Smooth muscle cell of bladder (primary cell): ENCODE results near the gene TARBP1. TPM values are rescaled to one million over a fixed set of nuclear protein-coding genes. Genes with fewer than 3 reads are reported as not detected.

Experiments
- total RNA-seq: library from RNA; depleted of rRNA; stranded (reverse); fragments of >200 nt; gene quantifications from 2 replicates; pipeline ENCODE4 v1.2.3, GENCODE V29; 2014

The TARBP1 gene, protein sequence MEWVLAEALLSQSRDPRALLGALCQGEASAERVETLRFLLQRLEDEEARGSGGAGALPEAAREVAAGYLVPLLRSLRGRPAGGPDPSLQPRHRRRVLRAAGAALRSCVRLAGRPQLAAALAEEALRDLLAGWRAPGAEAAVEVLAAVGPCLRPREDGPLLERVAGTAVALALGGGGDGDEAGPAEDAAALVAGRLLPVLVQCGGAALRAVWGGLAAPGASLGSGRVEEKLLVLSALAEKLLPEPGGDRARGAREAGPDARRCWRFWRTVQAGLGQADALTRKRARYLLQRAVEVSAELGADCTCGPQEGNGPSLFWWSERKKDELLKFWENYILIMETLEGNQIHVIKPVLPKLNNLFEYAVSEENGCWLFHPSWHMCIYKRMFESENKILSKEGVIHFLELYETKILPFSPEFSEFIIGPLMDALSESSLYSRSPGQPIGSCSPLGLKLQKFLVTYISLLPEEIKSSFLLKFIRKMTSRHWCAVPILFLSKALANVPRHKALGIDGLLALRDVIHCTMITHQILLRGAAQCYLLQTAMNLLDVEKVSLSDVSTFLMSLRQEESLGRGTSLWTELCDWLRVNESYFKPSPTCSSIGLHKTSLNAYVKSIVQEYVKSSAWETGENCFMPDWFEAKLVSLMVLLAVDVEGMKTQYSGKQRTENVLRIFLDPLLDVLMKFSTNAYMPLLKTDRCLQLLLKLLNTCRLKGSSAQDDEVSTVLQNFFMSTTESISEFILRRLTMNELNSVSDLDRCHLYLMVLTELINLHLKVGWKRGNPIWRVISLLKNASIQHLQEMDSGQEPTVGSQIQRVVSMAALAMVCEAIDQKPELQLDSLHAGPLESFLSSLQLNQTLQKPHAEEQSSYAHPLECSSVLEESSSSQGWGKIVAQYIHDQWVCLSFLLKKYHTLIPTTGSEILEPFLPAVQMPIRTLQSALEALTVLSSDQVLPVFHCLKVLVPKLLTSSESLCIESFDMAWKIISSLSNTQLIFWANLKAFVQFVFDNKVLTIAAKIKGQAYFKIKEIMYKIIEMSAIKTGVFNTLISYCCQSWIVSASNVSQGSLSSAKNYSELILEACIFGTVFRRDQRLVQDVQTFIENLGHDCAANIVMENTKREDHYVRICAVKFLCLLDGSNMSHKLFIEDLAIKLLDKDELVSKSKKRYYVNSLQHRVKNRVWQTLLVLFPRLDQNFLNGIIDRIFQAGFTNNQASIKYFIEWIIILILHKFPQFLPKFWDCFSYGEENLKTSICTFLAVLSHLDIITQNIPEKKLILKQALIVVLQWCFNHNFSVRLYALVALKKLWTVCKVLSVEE (N-terminal part only)
- total RNA-seq, result 21.6 and 26.5 TPM in 2 replicates

DNA sequence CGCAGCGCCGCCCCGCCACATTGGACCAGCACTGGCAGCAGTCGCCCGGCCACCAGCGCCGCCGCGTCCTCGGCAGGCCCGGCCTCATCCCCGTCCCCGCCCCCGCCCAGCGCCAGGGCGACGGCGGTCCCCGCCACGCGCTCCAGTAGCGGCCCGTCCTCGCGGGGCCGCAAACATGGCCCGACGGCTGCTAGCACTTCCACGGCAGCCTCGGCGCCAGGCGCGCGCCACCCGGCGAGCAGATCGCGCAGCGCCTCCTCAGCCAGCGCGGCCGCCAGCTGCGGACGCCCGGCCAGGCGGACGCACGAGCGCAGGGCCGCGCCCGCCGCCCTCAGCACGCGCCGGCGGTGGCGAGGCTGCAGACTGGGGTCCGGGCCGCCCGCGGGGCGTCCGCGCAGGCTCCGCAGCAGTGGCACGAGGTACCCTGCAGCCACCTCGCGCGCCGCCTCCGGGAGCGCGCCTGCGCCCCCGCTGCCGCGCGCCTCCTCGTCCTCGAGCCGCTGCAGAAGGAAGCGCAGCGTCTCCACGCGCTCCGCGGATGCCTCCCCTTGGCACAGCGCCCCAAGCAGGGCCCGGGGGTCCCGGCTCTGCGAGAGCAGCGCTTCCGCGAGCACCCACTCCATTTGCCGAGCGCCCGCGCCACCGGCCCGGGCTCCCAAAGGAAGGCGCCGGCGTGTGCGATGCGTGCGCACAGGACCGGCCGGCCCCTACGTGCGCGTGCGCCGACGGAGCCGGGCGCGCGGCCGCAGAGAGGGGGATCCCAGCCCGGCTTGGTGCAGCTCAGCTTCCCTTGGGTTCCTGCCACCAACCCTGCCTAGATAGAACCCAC is at the start of gene TARBP1:
Gene TARBP1 (minus strand): TSS at position 699 of the 829 bp plus-strand sequence. CDS start 76 bp downstream, at position 623.

DNA sequence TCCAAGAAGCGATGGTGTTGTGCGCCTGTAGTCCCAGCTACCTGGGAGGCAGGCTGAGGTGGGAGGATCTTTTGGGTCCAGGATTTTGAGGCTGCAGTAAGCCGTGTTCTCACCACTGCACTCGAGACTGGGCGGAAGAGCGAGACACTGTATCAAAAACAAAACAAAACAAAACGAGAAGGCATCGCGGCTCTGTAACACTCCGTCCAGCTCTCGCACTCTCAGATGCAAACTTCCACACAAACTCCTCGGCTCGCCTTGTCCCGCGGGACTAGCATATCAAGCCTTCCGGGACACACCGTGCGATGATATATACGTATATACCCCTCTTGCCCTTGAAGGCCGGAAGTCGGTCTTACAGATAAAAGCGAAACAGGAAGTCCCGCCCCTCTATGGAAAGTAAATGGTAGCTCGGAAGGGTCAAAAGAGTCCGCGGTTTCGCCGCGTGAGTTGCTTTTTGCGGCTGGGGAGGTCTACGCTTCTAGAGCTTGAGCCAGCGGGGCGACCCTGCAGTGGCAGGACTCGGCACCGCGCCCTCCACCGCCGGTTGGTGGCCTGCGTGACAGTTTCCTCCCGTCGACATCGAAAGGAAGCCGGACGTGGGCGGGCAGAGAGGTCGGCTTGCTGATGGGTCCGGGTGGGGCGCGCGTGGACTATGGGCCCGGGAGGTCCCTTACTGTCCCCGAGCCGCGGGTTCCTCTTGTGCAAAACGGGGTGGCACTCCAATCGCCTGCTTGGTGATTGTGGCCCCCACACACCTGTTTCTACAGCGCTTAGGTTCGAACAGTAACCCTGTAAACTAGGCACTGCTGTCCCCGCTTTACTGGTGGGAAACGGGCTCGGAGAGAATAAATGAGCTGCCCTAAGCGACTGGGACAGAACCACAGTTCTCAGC is 105.7 kb downstream of the TARBP1 start, which contains the start of gene COA6:
Gene COA6 (plus strand): TSS at position 393 of the 895 bp plus-strand sequence. CDS start 11 bp downstream, at position 404.

Other genes starting within 250 kb of the TARBP1 start
- gene COA6, start 105.7 kb downstream of the TARBP1 start, total RNA-seq, result 20.1 and 20.7 TPM in 2 replicates
- gene IRF2BP2, start 131.0 kb upstream of the TARBP1 start, total RNA-seq, result 84.3 and 114 TPM in 2 replicates